Trophoblast cell (in vitro differentiated cells and primary cell): ENCODE results near the gene LDB3.
A peak's percentile ranks its signal among the peaks of the same experiment; 100 is the strongest.

Experiments used
- DNase-seq, 2 donors: peaks; one replicate each; pipeline ENCODE4 v3.0.0-alpha.2; 2016
- H2AFZ ChIP-seq: 2 replicates; pipeline ENCODE4 v1.6.1; 2013; ENCODE audit warnings: low read length, moderate library complexity, mild to moderate bottlenecking; ENCODE audit not compliant: insufficient read depth, poor library complexity
- H2AK5ac ChIP-seq: 2 replicates; pipeline ENCODE4 v1.6.1; 2013; ENCODE audit warnings: mild to moderate bottlenecking, low read length
- H2BK120ac ChIP-seq: 2 replicates; pipeline ENCODE4 v1.6.1; 2013; ENCODE audit warnings: low read length, mild to moderate bottlenecking, moderate library complexity; ENCODE audit not compliant: insufficient read depth, poor library complexity
- H2BK12ac ChIP-seq: 2 replicates; pipeline ENCODE4 v1.6.1; 2013; ENCODE audit warnings: mild to moderate bottlenecking, low read length, moderate library complexity
- H2BK5ac ChIP-seq: 2 replicates; pipeline ENCODE4 v1.6.1; 2013; ENCODE audit warnings: low read length, low read depth, moderate library complexity, mild to moderate bottlenecking; ENCODE audit not compliant: poor library complexity
- H3K14ac ChIP-seq: 2 replicates; pipeline ENCODE4 v1.6.1; 2013; ENCODE audit warnings: mild to moderate bottlenecking, low read length
- H3K18ac ChIP-seq: 2 replicates; pipeline ENCODE4 v1.6.1; 2013; ENCODE audit warnings: mild to moderate bottlenecking, low read length
- H3K23ac ChIP-seq: 2 replicates; pipeline ENCODE4 v1.6.1; 2013; ENCODE audit warnings: low read length
- H3K27ac ChIP-seq: 2 replicates; pipeline ENCODE4 v1.5.1; 2013; ENCODE audit warnings: low read depth, mild to moderate bottlenecking, inconsistent platforms, low read length, moderate library complexity
- H3K27me3 ChIP-seq: 2 replicates; pipeline ENCODE4 v1.6.1; 2013; ENCODE audit warnings: inconsistent platforms, mild to moderate bottlenecking, low read length, moderate library complexity; ENCODE audit not compliant: insufficient read depth
- H3K36me3 ChIP-seq, 2 experiments: 1 replicate in 1 of 2; 2 replicates in 1 of 2; pipeline ENCODE4 v1.6.1; 2013; ENCODE audit warnings: low read length in 2 of 2, mild to moderate bottlenecking in 2 of 2, moderate library complexity in 1 of 2; ENCODE audit not compliant: insufficient read depth in 2 of 2, control insufficient read depth in 1 of 2
- H3K4ac ChIP-seq: 2 replicates; pipeline ENCODE4 v1.6.1; 2013; ENCODE audit warnings: low read depth, mild to moderate bottlenecking, low read length, moderate library complexity
- H3K4me1 ChIP-seq, 2 experiments: 1 replicate in 1 of 2; 2 replicates in 1 of 2; pipeline ENCODE4 v1.6.1; 2013; ENCODE audit warnings: low read length in 2 of 2, mild to moderate bottlenecking in 2 of 2, moderate library complexity in 1 of 2; ENCODE audit not compliant: insufficient read depth in 2 of 2, control insufficient read depth in 1 of 2
- H3K4me2 ChIP-seq: 2 replicates; pipeline ENCODE4 v1.6.1; 2013; ENCODE audit warnings: inconsistent platforms, mild to moderate bottlenecking, low read length, moderate library complexity
- H3K4me3 ChIP-seq: 2 replicates; pipeline ENCODE4 v1.5.1; 2013; ENCODE audit warnings: mild to moderate bottlenecking, low read depth, low read length, inconsistent platforms
- H3K79me1 ChIP-seq: one replicate; pipeline ENCODE4 v1.6.1; 2013; ENCODE audit warnings: low read length
- H3K79me2 ChIP-seq: 2 replicates; pipeline ENCODE4 v1.6.1; 2013; ENCODE audit warnings: low read length, mild to moderate bottlenecking; ENCODE audit not compliant: control insufficient read depth, insufficient read depth, poor library complexity
- H3K9ac ChIP-seq: 2 replicates; pipeline ENCODE4 v1.6.1; 2013; ENCODE audit warnings: mild to moderate bottlenecking, low read length
- H3K9me3 ChIP-seq: 2 replicates; pipeline ENCODE4 v1.6.1; 2013; ENCODE audit warnings: low read depth, mild to moderate bottlenecking, control low read depth, inconsistent platforms, low read length; ENCODE audit not compliant: insufficient read depth
- H4K12ac ChIP-seq: 2 replicates; pipeline ENCODE4 v1.6.1; 2013; ENCODE audit warnings: low read depth, mild to moderate bottlenecking, low read length, moderate library complexity
- H4K8ac ChIP-seq: 2 replicates; pipeline ENCODE4 v1.6.1; 2013; ENCODE audit warnings: low read depth, mild to moderate bottlenecking, low read length, moderate library complexity
- H4K91ac ChIP-seq: one replicate; pipeline ENCODE4 v1.6.1; 2013; ENCODE audit warnings: low read depth, mild to moderate bottlenecking, low read length, moderate library complexity
- WGBS: extraction: QIAGEN DNeasy Blood & Tissue Kit; methylation state at CpG from one replicate; pipeline ENCODE4 v1.1.7; 2013; ENCODE audit warnings: missing lambda C conversion rate; ENCODE audit not compliant: insufficient read length, insufficient coverage; ENCODE audit errors: extremely low coverage; 5-methylcytosine and 5-hydroxymethylcytosine counted together

Gene LDB3

DNA sequence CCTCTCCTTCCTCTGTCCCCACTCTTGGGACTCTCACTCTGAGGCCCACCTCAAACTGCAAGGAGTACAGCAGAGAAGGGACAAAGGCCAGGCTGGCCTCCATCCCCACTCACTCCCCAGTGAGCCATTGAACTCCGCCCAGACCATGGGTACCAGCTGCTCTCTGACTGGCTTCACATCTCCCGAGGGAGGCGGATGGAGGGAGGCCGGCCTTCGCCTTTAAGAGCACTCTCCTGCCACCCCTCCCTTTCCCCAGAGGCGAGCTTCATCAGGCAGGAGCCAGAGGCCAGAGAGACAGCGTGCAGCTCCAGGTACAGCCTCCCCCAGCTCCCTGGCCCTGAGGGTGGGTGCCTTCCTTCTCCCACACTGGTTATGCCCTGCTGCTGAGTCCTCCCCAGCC, 1.8 kb upstream of the LDB3 start:
- Histone ChIP-seq H4K12ac (no peak overlapping the region), H3K4ac (no peak overlapping the region)
- WGBS = no CpG with 5 or more reads among the region's 7 CpGs

DNA sequence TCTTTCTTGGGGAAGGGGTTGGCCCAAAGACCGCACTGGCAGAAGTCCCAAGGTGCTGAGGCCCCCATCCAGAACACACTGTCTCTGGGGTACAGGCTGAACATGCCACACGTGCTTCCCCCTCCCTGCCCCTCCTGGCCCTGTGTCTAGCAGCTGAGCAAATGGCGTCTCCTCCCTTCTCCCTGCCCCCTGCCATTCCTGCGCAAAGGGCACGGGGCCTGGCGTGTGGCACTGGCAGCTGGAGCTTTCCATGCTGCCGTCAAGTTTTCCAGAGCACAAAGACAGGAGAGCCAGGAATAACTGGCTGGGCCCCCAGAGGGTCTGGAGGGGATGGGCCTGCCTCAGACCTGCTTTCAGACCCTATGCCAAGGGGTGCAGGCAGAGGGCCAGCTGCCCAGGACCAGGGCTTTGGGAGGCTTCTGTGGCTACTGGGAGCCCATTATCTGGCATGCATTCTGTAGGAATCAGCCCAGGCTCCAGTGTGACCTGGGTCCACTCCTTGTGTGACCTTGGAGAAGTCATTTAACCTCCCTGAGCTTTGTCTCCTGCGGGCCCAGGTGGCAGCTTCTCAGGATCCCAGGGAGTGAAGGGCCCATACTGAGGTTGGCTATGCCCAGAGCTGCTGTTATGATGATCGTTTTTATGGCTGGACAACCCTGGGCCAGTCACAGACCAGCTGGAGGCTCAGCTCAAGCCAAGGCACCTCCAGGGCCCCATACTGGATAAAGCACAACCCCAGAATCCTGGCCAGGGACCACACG, 710 bp upstream of the LDB3 start:
- no peak for DNase-seq
- Histone ChIP-seq H3K4me3 (no peak overlapping the region), H3K4me2 (no peak overlapping the region), H4K91ac (peak overlapping the region; percentile 28), H3K18ac (peak overlapping the region; percentile 15), H3K9ac (no peak overlapping the region), H3K36me3 (no peaks in the 10 kb centered on the region), H3K23ac (no peak overlapping the region), H3K4ac (no peak overlapping the region), H3K79me1 (peaks cover 9% of the 10 kb centered on the region), H4K8ac (no peak overlapping the region), H2AK5ac (peak overlapping the region; percentile 50), H3K79me2 (no peaks in the 10 kb centered on the region), H2BK12ac (peak overlapping the region; percentile 3), H2AFZ (no peak overlapping the region), H2BK5ac (no peak overlapping the region), H3K27ac (no peak overlapping the region), H2BK120ac (peak overlapping the region; percentile 44), H3K9me3 (no peaks in the 10 kb centered on the region), H3K4me1 (peaks cover 39 to 50% of the 10 kb centered on the region in 2 experiments), H3K14ac (peak overlapping the region; percentile 21), H4K12ac (no peak overlapping the region), H3K27me3 (no peaks in the 10 kb centered on the region)
- no CpG with 5 or more reads among the region's 10 CpGs for WGBS

More for the DNA sequence above, 1.8 kb upstream of the LDB3 start:
- Histone ChIP-seq H3K18ac (no peak overlapping the region), H4K91ac (no peak overlapping the region), H3K36me3 (no peaks in the 10 kb centered on the region), H3K9ac (no peak overlapping the region), H3K4me1 (peaks cover 34 to 44% of the 10 kb centered on the region in 2 experiments), H3K79me1 (peaks cover 9% of the 10 kb centered on the region), H3K9me3 (no peaks in the 10 kb centered on the region), H4K8ac (no peak overlapping the region), H2AFZ (no peak overlapping the region), H3K14ac (no peak overlapping the region), H2BK5ac (no peak overlapping the region), H2BK12ac (peak overlapping the region; percentile 17), H2AK5ac (peak overlapping the region; percentile 13), H3K27ac (no peak overlapping the region), H2BK120ac (no peak overlapping the region), H3K4me3 (no peak overlapping the region), H3K4me2 (no peak overlapping the region), H3K23ac (no peak overlapping the region), H3K79me2 (no peaks in the 10 kb centered on the region), H3K27me3 (no peaks in the 10 kb centered on the region)
- no peak for DNase-seq

DNA sequence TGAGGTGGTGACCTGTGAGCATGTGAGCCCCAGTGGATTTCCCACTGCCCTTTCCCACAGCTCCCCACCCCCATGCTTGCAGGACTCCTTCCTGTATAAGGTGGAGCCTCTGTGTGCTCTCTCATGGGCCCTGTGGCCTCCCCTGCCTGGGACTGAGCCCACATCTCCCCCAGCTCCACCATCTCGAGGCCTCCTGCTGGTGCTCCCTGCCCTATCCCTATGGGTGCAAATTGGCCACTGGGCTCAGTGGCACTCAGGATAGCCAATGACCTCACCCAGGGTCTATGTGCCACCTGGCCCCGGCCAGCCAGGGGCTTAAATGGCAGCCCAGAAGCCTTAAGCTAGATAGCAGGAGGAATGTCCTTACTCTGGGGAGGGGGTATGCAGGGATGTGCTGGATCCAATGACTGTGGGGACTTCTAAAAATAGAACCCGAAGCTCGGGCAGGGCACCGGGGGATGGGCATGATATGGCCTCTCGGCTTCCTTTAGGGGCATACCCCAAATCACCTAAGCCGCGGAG, 2.0 kb downstream of the LDB3 start:
- Histone ChIP-seq H3K79me1 (peaks cover 11% of the 10 kb centered on the region), H2AK5ac (peak overlapping the region; percentile 7), H4K8ac (no peak overlapping the region), H3K14ac (no peak overlapping the region), H3K4me3 (no peak overlapping the region), H3K9me3 (no peaks in the 10 kb centered on the region), H4K91ac (no peak overlapping the region), H2BK12ac (no peak overlapping the region), H2BK5ac (no peak overlapping the region), H3K4me1 (peaks cover 49 to 56% of the 10 kb centered on the region in 2 experiments), H3K4me2 (no peak overlapping the region), H4K12ac (no peak overlapping the region), H3K79me2 (no peaks in the 10 kb centered on the region), H3K27me3 (no peaks in the 10 kb centered on the region), H3K18ac (no peak overlapping the region), H3K23ac (no peak overlapping the region), H3K4ac (no peak overlapping the region), H2AFZ (peak overlapping the region; percentile 3), H2BK120ac (no peak overlapping the region), H3K9ac (no peak overlapping the region), H3K27ac (no peak overlapping the region), H3K36me3 (no peaks in the 10 kb centered on the region)
- no peak for DNase-seq
- no CpG with 5 or more reads among the region's 8 CpGs for WGBS

DNA sequence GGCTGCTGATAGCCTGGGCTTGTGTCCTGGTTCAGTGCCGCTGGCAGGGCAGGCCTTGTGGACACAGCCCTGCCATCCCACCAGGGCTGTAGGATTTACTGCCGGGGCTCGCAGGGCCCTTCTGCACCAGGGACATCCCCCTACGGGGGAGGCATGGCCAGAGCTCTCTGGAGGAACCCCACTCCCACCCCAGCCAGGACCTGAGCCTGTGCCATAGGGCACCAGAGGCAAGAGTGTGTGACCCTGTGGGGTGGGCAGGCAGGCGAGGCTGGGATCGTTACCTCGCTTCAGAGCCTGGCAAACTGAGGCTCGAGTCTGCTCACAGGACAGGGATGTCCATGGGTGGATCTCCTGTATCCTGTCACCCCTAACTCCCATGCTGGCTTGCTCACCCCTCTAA, 2.6 kb downstream of the LDB3 start:
- Histone ChIP-seq H2BK120ac (no peak overlapping the region), H3K4me1 (peaks cover 44 to 51% of the 10 kb centered on the region in 2 experiments), H3K4me2 (no peak overlapping the region), H2BK12ac (no peak overlapping the region), H3K9me3 (no peaks in the 10 kb centered on the region), H3K23ac (no peak overlapping the region), H2AFZ (no peak overlapping the region), H3K4ac (no peak overlapping the region), H2BK5ac (no peak overlapping the region), H2AK5ac (no peak overlapping the region), H3K27ac (no peak overlapping the region), H3K4me3 (no peak overlapping the region), H3K79me1 (peaks cover 11% of the 10 kb centered on the region), H4K91ac (no peak overlapping the region), H3K36me3 (no peaks in the 10 kb centered on the region), H3K9ac (no peak overlapping the region), H3K79me2 (no peaks in the 10 kb centered on the region), H3K27me3 (no peaks in the 10 kb centered on the region), H4K12ac (no peak overlapping the region), H3K14ac (no peak overlapping the region), H4K8ac (no peak overlapping the region), H3K18ac (no peak overlapping the region)
- no peak for DNase-seq
- no CpG with 5 or more reads among the region's 8 CpGs for WGBS
